ENCODE data around the gene MCCD1. TPM values are rescaled to one million over a fixed set of nuclear protein-coding genes. Genes with fewer than 3 reads are reported as not detected.

The MCCD1 gene
- total RNA-seq, 1 donor from 2014 or later = not detected

DNA sequence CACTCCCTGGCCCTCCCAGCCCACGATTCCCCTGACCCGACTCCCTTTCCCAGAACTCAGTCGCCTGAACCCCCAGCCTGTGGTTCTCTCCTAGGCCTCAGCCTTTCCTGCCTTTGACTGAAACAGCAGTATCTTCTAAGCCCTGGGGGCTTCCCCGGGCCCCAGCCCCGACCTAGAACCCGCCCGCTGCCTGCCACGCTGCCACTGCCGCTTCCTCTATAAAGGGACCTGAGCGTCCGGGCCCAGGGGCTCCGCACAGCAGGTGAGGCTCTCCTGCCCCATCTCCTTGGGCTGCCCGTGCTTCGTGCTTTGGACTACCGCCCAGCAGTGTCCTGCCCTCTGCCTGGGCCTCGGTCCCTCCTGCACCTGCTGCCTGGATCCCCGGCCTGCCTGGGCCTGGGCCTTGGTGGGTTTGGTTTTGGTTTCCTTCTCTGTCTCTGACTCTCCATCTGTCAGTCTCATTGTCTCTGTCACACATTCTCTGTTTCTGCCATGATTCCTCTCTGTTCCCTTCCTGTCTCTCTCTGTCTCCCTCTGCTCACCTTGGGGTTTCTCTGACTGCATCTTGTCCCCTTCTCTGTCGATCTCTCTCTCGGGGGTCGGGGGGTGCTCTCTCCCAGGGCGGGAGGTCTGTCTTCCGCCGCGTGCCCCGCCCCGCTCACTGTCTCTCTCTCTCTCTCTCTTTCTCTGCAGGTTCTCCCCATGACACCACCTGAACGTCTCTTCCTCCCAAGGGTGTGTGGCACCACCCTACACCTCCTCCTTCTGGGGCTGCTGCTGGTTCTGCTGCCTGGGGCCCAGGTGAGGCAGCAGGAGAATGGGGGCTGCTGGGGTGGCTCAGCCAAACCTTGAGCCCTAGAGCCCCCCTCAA is 43.5 kb downstream of the MCCD1 start, which contains the start of gene LTA:
TSS of gene LTA (plus strand) at position 249 of the 871 bp plus-strand sequence. CDS start at position 703, 454 bp downstream.
- peak; percentile 43 for ATAC-seq (ENCODE audit: low read depth)
- intact Hi-C loops (cut with micrococcal nuclease) = loop anchor here (1.0 kb wide), 2 partner anchors 8 to 12 kb away; no protein-coding TSS in a partner anchor
- Mint-ChIP-seq H3K27me3 (no peaks in the 10 kb centered on the region), H3K9me3 (no peaks in the 10 kb centered on the region), H3K36me3 (ENCODE audit: low read depth) (peaks cover 39% of the 10 kb centered on the region), H3K4me1 (peaks cover 97% of the 10 kb centered on the region), H3K27ac (peak within 1 kb of the TSS; percentile 99), H3K4me3 (peak within 1 kb of the TSS; percentile 98)
- TF ChIP-seq CTCF (IDR thresholded peaks at IDR 0.05) = no peak
- ChIA-PET POLR2A (interaction anchor here (0.6 to 25.3 kb wide), 9 partner anchors 9 to 111 kb away, joined by 3 to 1155 read pairs (median 51); partner anchors contain the start of genes DDX39B, LST1, LTB and NCR3), CTCF (interaction anchor here (2.9 to 25.7 kb wide), 4 partner anchors 9 to 24 kb away, joined by 21 to 611 read pairs (median 305); partner anchors contain the start of genes ATP6V1G2, DDX39B, LST1 and LTB)
- peak; percentile 72 for DNase-seq

DNA sequence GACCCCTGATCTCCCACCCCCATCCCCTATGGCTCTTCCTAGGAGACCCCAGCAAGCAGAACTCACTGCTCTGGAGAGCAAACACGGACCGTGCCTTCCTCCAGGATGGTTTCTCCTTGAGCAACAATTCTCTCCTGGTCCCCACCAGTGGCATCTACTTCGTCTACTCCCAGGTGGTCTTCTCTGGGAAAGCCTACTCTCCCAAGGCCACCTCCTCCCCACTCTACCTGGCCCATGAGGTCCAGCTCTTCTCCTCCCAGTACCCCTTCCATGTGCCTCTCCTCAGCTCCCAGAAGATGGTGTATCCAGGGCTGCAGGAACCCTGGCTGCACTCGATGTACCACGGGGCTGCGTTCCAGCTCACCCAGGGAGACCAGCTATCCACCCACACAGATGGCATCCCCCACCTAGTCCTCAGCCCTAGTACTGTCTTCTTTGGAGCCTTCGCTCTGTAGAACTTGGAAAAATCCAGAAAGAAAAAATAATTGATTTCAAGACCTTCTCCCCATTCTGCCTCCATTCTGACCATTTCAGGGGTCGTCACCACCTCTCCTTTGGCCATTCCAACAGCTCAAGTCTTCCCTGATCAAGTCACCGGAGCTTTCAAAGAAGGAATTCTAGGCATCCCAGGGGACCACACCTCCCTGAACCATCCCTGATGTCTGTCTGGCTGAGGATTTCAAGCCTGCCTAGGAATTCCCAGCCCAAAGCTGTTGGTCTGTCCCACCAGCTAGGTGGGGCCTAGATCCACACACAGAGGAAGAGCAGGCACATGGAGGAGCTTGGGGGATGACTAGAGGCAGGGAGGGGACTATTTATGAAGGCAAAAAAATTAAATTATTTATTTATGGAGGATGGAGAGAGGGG is 44.7 kb downstream of the MCCD1 start:
- H3K4me3 Mint-ChIP-seq = peak overlapping the region; percentile 98
- ATAC-seq (ENCODE audit: low read depth) (no peak), DNase-seq (no peak)
- no peaks in the 10 kb centered on the region for H3K27me3 Mint-ChIP-seq
- peaks cover 48% of the 10 kb centered on the region for H3K36me3 Mint-ChIP-seq (ENCODE audit: low read depth)
- intact Hi-C loops (cut with micrococcal nuclease) = loop anchor here (2.0 kb wide), 1 partner anchor 79 kb away; the partner anchor contains the start of gene BAG6
- POLR2A ChIA-PET = interaction anchor here (0.6 to 26.0 kb wide), 8 partner anchors 3 to 109 kb away, joined by 3 to 1155 read pairs (median 121); partner anchors contain the start of genes BAG6, LST1, LTA and LTB
- H3K4me1 Mint-ChIP-seq = peaks cover 95% of the 10 kb centered on the region
- no peak for TF ChIP-seq CTCF (IDR thresholded peaks at IDR 0.05)
- H3K9me3 Mint-ChIP-seq = no peaks in the 10 kb centered on the region
- peak overlapping the region; percentile 99 for H3K27ac Mint-ChIP-seq
- CTCF ChIA-PET = interaction anchor here (5.0 to 25.7 kb wide), 3 partner anchors 11 to 23 kb away, joined by 33 to 611 read pairs (median 577); partner anchors contain the start of genes ATP6V1G2, DDX39B, LST1 and LTB

GRCh38 chr6:31574106-31575061 is 45.6 kb downstream of the MCCD1 start:
- ChIA-PET CTCF (interaction anchor here (1.0 to 25.7 kb wide), 5 partner anchors 10 to 22 kb away, joined by 3 to 611 read pairs (median 33); partner anchors contain the start of genes ATP6V1G2, DDX39B, LST1 and LTB), POLR2A (interaction anchor here (0.6 to 26.0 kb wide), 21 partner anchors 2 to 1924 kb away, joined by 3 to 1155 read pairs (median 6); partner anchors contain the start of genes ABHD16A, BAG6, C6orf47 and CLIC1)
- H3K27ac Mint-ChIP-seq = peak overlapping the region; percentile 99
- H3K27me3 Mint-ChIP-seq = no peaks in the 10 kb centered on the region
- intact Hi-C loops (cut with micrococcal nuclease) = loop anchor here (2.0 kb wide), 1 partner anchor 78 kb away; the partner anchor contains the start of gene BAG6
- H3K9me3 Mint-ChIP-seq = no peaks in the 10 kb centered on the region
- peak overlapping the region; percentile 98 for H3K4me3 Mint-ChIP-seq
- peaks cover 55% of the 10 kb centered on the region for H3K36me3 Mint-ChIP-seq (ENCODE audit: low read depth)
- ATAC-seq (ENCODE audit: low read depth) = peak; percentile 6
- H3K4me1 Mint-ChIP-seq = peaks cover 95% of the 10 kb centered on the region
- no peak for DNase-seq
- TF ChIP-seq CTCF (IDR thresholded peaks at IDR 0.05) = no peak

GRCh38 chr6:31575335-31575901 is 46.7 kb downstream of the MCCD1 start, which contains the start of gene TNF:
TSS of gene TNF (plus strand) at chr6:31575565. CDS start at chr6:31575742, 177 bp downstream.
- Mint-ChIP-seq H3K27me3 (no peaks in the 10 kb centered on the region), H3K36me3 (ENCODE audit: low read depth) (peaks cover 61% of the 10 kb centered on the region), H3K9me3 (no peaks in the 10 kb centered on the region), H3K27ac (peak within 1 kb of the TSS; percentile 99), H3K4me3 (peak within 1 kb of the TSS; percentile 98), H3K4me1 (peaks cover 95% of the 10 kb centered on the region)
- ChIA-PET POLR2A (interaction anchor here (0.8 to 26.0 kb wide), 18 partner anchors 1 to 257 kb away, joined by 3 to 1155 read pairs (median 6); partner anchors contain the start of genes ABHD16A, BAG6, C6orf47 and CLIC1), CTCF (interaction anchor here (1.0 to 25.7 kb wide), 5 partner anchors 9 to 22 kb away, joined by 3 to 611 read pairs (median 33); partner anchors contain the start of genes ATP6V1G2, DDX39B, LST1 and LTB)
- intact Hi-C loops (cut with micrococcal nuclease) = loop anchor here (2.0 kb wide), 1 partner anchor 77 kb away; the partner anchor contains the start of gene BAG6
- peak; percentile 66 for DNase-seq
- ATAC-seq (ENCODE audit: low read depth) = peak; percentile 51
- no peak for TF ChIP-seq CTCF (IDR thresholded peaks at IDR 0.05)

All from activated B cell treated with CpG ODN at 0.5 μM for 24 hours (primary cell).